Astrocyte (in vitro differentiated cells and primary cell): ENCODE measurements around the gene JAK3.

Experiments
- CTCF ChIP-seq: IDR thresholded peaks from 2 replicates; pipeline ENCODE4 v1.5.1; 2011; ENCODE audit warnings: low read depth, mild to moderate bottlenecking, inconsistent platforms, low read length, moderate library complexity; ENCODE audit not compliant: insufficient read depth
- EZH2 ChIP-seq: IDR thresholded peaks from 2 replicates; pipeline ENCODE4 v1.6.1; 2012; ENCODE audit warnings: mild to moderate bottlenecking, low read length, inconsistent platforms; ENCODE audit not compliant: insufficient read depth

GRCh38 chr19:17830567-17831418, 17.0 kb downstream of the JAK3 start:
- TF ChIP-seq CTCF (no peak), EZH2 (no peak)
